Esophagus squamous epithelium (tissue), 4 donors: Measurements from ENCODE around the gene TSHZ2.

ENCODE experiments used
- POLR2A ChIP-seq, 4 donors: fragments of 450-650 bp; IDR thresholded peaks; one replicate each; pipeline ENCODE4 v1.6.1; 2017; ENCODE audit warnings: antibody characterized with exemption in 4 of 4, mild to moderate bottlenecking in 4 of 4, moderate library complexity in 3 of 4
- TF ChIP-seq, protein P1 (sequence below), 6 experiments: fragments of 450-650 bp in 4 of 6; fragments of 200-600 bp in 2 of 6; sonication (generic) in 2 of 6; IDR thresholded peaks; one replicate each; pipeline ENCODE4 v1.5.1; 2016 to 2019; ENCODE audit warnings: antibody characterized with exemption in 6 of 6, mild to moderate bottlenecking in 4 of 6, moderate library complexity in 4 of 6

DNA sequence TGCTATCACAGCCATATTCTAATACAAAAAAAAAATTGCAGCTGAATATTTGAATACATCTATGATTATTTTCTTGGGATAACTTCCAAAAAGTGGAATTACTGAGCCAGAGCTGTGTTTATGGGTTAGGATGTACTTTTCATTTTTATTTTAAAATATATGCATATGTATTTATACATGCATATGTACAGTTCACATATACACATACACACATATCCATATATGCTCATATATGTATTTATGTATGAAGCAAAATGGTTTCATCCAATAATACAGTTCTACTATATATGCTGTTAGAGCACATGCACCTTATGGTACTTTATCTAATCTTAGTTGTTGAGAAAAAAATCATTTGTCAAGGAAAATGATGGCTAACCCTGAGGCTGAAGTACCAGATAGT is 54.9 kb downstream of the TSHZ2 start:
- TF ChIP-seq, protein P1, sequence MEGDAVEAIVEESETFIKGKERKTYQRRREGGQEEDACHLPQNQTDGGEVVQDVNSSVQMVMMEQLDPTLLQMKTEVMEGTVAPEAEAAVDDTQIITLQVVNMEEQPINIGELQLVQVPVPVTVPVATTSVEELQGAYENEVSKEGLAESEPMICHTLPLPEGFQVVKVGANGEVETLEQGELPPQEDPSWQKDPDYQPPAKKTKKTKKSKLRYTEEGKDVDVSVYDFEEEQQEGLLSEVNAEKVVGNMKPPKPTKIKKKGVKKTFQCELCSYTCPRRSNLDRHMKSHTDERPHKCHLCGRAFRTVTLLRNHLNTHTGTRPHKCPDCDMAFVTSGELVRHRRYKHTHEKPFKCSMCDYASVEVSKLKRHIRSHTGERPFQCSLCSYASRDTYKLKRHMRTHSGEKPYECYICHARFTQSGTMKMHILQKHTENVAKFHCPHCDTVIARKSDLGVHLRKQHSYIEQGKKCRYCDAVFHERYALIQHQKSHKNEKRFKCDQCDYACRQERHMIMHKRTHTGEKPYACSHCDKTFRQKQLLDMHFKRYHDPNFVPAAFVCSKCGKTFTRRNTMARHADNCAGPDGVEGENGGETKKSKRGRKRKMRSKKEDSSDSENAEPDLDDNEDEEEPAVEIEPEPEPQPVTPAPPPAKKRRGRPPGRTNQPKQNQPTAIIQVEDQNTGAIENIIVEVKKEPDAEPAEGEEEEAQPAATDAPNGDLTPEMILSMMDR (IDR thresholded peaks at IDR 0.05) = no peak
- no peak for TF ChIP-seq POLR2A (IDR thresholded peaks at IDR 0.05)
